GOT3 (cell line): ENCODE data around the gene PAQR5.
A peak's percentile ranks its signal among the peaks of the same experiment; 100 is the strongest.
"Not testable (repeated sequence)": the region's sequence is repeated elsewhere in the genome, so short reads cannot be mapped to it uniquely, and the experiment has no call there.

ENCODE experiments used
- DNase-seq: peaks from one replicate; lab custom pipeline; 2025; ENCODE audit warnings: mixed read lengths; lab: John Stamatoyannopoulos, UW

Gene PAQR5

DNA sequence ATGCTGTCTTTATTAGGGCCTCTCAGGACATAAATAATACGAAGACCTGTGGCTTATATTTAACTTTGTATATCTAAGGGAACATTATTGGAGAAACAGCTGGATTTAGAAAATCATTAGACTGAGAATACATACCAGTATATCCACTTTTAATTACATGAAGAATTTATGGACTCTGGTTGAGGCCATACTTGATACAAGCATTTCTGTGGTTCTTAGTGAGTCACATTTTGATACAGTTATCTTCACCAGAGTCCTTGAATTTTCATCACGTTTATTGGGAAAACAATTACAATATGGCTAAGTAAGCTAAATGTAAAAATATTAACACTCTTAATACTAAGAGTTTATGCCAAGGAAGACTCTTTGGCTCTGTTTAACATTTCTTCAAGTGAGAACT, 125.3 kb downstream of the PAQR5 start:
- DNase-seq, result no peak

DNA sequence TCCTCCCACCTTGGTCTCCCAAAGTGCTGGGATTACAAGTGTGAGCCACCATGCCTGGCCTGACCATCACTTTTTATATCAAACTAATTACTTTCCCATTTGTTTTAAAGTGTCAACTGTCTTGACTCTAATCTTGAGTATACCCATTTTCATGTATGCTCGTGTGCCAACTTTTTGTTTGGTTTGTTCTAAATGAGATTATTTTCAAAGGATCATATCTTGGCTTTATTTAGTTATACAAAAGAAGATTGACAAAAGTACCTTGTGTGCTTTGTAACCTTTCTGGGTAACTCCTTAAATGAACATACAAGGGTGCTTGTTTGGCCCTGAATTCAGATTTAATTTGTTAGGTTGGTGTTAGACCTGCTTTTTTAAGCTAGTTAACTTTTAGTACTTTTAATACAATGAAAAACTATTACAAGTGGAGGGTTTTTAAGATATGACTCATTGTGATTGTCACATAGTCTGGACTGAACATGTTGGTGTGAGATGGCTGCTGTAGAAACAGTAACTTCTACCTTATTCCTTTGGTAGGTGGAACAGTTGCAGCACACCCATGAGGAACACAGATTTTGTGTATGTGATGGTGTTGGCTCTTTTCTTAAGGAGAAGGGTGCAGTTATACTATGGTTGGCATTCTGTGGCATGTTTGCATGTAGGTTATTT, 126.2 kb downstream of the PAQR5 start:
- DNase-seq, result no peak

DNA sequence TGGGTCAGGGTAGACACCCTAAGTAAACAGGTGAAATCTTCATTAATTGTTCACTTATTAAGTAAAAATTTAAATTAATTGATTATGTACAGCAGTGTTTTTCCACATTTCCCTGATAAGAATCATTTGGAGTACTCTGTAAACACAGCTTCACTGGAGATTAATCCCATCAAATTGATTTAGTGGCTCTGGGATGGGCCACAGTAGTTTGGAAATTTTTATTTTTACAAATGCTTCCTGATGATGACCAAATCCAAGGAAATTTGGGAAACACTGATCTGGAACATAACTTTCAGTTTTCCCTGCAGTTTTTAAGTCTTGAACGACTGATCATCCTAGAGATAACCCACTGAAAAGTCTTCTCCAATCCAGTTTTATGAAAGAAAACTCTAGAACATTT, 135.1 kb downstream of the PAQR5 start:
- DNase-seq, result no peak

DNA sequence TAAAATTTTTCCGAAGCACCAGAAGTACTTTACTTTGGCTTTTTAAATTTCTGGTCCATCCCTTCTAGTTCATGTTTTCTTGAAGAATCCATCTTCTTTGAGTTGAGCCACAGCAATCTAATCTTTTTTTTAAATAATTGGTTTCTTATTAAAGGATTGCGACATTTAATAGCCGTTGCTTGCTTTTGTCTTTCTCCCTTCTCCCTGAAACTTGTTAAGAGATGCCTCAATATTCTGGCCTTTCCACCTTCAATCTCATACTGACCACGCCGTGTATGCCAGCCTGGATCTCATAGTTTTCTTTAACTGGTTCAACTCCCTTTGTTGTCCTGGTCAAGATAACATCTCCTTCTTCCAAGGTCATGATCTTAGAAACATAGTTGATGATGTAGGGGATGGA, 135.5 kb downstream of the PAQR5 start:
- DNase-seq, result no peak

DNA sequence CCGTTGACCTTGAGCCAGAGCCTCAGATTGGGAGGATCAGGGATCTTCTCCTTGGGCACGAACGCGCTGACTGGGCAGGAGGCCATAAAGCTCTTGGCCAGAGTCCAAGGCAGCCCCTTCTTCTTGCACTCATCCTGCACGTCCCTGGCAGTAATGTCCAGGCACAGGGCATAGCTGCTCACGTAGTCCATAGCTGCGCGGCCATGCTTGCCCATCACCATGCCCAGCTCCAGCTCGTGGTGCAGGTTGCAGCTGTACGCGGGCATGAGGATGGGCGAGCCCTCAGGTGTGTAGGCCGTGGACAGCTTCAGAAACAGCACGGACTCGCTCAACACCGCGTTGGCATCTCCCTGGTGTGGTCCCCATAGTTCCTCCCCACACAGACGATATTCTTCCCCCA, 136.0 kb downstream of the PAQR5 start:
- DNase-seq, result no peak

DNA sequence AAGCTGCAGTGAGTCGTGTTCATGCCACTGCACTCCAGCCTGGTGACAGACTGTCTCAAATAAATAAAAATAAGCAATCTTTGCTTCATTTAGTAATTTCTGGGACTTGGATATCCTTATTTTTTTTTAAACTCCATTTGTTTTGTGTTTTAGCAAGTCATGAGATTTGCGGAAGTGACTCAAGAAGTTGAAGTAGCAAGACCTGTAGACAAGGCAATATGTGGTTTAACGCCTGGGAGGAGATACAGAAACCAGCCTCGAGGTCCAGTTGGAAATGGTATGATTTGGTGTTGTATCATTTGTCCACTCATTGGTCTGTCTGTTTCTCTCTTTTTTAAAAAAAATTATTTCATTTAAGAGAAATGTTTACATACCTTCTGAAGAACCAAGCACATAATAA, 137.3 kb downstream of the PAQR5 start:
- no peak for DNase-seq

DNA sequence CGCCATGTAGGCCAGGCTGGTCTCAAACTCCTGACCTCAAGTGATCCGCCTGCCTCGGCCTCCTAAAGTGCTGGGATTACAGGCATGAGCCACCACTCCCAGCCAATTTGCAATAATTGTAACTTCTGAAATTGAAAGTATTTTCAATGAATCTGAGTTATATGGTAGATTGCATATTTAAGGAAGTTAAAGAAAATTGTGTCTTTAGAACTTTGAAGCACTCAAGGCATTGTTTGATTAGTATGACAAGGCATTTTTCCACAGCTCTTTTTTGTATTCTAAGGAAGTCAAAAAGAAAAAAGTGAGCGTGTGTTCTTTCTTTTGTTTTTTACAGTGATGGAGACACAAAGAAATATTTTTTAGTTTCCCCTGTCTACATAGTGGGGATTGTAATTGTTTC, 138.2 kb downstream of the PAQR5 start:
- DNase-seq, result no peak

DNA sequence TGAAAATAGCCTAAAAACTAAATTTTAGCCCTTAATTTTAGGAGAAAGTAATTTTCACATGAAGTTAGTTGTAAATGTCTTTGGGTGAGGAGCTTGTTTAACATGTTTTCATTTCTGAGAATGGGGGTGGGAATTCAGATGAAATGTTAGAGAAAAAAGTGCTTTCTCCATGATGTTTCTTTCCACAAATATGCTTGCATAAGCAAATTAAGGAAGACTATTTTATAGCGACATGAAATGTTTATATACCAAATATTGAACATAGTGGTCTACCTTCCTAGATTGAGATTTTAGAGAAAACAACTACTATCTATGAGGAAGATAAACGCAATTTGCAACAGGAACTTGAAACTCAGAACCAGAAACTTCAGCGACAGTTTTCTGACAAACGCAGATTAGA, 140.9 kb downstream of the PAQR5 start:
- no peak for DNase-seq

DNA sequence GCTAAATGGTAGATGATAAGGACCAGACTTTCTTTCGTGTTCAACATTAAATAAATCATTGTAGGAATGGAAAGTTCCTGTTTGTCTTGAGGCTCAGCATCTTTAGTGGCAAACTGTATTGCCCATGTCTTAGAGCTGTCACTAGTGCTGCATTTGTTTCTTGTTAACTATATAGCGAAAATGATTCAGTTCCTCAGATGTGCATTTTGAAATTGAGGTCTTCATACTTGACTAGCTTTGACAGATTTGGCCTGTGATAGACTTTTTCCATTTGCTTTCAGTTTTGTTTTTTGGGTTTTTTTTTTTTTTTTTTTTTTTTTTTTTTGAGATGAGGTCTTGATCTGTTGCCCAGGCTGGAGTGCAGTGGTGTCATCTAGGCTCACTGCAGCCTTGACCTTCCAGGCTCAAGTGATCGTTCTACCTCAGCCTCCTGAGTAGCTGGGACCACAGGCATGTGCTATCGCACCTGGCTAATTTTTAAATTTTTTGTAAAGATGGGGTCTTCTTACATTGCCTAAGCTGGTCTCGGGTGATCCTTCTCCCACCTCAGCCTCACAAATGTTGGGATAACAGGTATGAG, 144.4 kb downstream of the PAQR5 start:
- DNase-seq, result no peak

DNA sequence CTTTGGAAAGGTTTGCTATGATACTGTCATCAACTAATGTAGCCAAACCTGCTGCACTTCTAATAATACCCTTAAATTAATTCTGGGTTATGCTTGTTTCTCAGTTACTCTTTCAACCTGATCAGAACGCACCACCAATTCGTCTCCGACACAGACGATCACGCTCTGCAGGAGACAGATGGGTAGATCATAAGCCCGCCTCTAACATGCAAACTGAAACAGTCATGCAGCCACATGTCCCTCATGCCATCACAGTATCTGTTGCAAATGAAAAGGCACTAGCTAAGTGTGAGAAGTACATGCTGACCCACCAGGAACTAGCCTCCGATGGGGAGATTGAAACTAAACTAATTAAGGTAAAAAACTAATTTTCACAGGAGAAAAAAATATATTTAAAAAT, 146.0 kb downstream of the PAQR5 start:
- no peak for DNase-seq

DNA sequence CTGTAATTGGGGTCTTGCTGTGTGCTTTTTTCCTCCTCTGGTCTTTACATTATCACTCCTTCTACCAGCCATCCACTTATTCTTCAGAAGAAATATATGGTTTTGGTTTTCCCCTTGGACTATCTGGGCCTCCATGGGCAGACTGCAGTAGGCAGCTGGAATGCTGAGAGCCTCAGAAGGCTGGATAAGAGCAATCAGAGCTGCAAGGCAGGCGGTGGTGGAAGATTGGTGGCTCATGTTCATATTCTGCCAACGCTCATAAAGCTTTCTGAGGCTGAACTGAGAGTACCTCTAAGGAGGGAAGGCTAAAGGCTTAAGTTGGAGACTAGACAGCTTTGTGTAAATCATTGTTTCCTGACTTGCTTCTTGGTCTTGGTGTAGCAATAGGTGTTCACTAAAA, 148.2 kb downstream of the PAQR5 start:
- no peak for DNase-seq

DNA sequence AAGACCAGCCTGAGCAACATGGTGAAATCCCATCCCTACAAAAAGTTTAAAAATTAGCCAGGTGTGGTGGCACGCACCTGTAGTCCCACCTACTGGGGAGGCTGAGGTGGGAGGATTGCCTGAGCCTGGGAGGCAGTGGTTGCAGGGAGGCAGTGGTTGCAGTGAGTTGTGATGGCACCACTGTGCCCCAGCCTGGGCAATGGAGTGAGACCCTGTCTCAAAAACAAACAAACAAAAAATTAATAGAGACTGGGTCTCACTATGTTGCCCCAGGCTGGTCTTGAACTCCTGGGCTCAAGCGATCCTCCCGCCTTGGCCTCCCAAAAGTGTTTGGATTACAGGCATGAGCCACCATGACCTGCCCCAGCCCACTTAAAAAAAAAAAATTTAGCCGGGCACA, 151.5 kb downstream of the PAQR5 start:
- DNase-seq, result not testable (repeated sequence)

DNA sequence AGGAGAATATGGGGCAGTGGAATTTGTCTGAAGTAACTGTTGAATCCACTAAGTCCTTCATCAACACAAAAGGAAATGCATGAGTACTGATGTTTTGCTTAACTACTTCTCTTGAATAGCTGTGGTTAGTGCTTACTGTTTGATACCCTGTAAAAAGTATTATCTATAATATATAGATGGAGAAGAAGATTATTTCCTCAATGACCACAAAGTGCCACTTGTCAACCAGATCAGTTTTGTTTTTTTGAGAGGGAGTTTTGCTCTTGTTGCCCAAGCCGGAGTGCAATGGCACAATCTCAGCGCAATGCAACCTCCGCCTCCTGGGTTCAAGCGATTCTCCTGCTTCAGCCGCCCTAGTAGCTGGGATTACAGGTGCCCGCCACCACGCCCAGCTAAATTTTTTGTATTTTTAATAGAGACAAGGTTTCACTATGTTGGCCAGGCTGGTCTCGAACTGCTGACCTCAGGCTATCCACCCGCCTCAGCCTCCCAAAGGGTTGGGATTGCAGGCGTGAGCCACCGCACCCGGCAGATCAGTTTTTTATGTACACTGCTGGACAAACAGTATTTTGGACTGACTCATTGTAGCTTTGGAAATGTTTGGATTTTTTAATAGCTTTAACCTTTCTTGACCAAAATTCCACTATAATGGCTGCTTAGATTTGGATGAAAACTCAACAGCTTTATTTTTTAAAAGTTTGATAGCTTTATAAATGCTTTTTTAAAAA, 152.4 kb downstream of the PAQR5 start:
- DNase-seq, result no peak

DNA sequence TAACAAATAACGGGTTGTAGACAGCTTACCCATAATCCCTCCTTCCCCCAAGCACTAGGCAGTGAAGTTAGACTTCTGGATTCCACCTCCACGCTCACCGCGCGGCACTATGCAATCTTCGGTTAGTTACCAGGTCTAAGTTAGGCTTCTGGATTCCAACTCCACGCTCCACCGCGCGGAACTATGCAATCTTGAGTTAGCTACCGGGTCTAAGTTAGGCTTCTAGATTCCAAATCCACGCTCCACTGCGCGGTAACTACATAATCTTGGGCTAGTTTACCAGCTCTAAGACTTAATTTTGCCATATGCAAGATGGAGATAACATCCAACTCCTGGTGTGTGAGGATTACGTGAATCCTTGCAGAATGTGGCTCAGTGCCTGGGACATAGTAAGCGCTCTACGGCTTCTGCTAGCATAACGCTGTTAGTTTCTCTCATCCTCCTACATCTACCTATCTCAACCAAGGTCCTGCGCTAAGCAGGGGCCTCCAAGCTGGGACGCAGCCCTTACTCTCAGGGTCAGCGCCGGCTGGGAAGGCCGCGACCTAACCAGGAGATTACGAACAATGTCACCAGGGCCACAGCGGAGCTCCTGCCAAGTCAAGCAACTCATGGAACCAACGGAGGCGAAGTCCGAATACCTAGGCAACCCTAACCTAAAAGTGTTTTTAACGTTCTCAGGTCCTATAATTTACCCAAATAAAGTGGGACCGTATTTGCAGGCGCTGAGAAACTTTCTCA, 153.4 kb downstream of the PAQR5 start:
- no peak for DNase-seq

DNA sequence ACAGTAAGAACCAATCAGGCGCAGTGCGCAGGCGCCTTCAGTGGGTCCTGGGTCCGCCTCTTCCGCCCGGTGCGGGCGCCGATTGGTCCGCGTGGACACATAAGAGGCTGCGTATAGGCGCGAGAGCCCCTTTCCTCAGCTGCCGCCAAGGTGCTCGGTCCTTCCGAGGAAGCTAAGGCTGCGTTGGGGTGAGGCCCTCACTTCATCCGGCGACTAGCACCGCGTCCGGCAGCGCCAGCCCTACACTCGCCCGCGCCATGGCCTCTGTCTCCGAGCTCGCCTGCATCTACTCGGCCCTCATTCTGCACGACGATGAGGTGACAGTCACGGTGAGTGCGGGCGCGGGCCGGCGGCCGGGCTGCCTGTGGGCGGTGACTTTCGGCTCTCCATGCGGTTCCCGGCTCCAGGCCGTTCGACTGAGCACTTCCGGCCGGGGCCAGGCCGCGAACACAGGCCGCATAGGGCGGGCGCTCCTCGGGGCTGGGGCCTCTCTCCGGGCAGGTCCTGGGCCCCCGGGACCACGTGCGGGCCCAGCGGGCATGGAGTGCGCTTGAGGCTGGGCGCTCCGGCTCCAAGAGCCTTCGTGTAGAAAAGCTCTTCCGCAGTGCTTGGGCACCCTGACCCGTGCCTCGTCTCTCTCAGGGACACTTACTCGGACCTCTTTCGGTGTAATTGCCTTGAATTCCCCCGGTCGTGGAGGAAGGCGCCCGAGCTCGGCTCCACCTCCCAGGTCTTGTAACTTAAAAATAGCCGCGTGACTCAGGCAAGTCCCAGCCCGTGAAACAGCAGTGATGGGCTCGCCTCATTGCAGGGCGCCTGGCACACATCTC, 154.2 kb downstream of the PAQR5 start, which contains the start of gene RPLP1:
RPLP1 (plus strand) TSS at position 127 of the 830 bp plus-strand sequence; CDS start at position 258, 131 bp downstream.
- peak; percentile 90 for DNase-seq

DNA sequence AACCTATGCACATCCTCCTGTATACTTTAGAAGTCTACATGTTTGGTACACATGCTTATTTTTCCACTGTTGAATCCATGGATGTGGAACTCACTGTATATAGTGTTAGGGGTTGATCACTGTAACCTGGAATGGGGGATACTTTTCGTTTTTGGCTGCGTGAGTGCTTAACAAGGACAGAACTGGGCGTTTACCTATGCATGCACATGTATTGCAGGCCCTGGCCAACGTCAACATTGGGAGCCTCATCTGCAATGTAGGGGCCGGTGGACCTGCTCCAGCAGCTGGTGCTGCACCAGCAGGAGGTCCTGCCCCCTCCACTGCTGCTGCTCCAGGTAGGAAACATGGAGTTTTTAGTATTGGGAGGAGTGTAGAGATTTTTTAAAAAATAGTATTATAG, 156.2 kb downstream of the PAQR5 start:
- no peak for DNase-seq

DNA sequence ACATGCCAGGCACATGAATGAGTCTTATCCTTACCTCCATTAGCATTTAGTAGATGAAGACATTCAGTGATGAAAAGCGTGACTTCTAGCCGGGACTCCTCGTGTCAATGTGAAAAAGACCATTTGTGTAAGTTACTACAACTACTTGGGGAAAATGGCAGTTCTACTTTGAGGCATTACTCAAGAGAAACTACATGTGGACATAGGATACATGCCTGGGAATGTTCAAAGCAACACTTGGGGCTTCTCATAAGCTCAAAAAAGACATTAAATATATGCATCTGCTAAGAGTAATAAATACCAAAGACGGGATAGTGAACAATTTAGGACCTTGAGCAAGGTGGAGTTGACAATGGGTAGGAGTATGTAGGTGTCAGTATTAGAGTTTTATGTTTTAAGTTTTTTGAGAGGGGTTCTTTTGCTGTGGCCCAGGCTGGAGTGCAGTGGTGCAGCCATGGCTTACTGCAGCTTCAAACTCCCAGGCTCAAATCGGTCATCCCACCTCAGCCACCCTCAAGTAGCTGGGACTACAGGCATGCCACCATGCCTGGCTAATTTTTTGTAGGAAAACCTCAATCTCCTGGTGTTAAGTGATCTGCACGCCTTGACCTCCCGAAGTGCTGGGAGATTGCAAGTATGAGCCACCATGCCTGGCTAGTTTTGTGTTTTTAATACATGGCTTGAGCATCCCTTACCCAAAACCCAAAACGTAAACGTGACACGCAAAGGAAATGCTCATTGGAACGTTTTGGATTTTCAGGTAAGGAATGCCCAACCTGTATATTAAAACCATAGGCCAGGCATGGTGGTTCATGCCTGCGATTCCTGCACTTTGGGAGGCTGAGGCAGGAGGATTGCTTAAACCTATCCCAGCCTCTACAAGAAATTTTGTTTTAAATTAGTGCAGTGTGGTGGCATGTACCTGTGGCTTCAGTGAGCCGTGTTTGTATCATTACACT, 157.8 kb downstream of the PAQR5 start:
- no peak for DNase-seq
